Prostate gland (tissue), 2 donors: ENCODE results near the gene NFATC1.

ENCODE experiments used
- CTCF ChIP-seq, 4 experiments: fragments of 200-600 bp in 2 of 4; fragments of 450-650 bp in 2 of 4; sonication (generic) in 2 of 4; IDR thresholded peaks; 1 replicate in 3 of 4; 2 replicates in 1 of 4; pipeline ENCODE4 v1.5.1; 2016 to 2019; ENCODE audit warnings: antibody characterized with exemption in 4 of 4, mild to moderate bottlenecking in 2 of 4, moderate library complexity in 2 of 4
- POLR2A ChIP-seq: fragments of 450-650 bp; IDR thresholded peaks from one replicate; pipeline ENCODE4 v1.6.1; 2016; ENCODE audit warnings: antibody characterized with exemption, mild to moderate bottlenecking
- POLR2AphosphoS5 ChIP-seq: sonication (generic); formaldehyde crosslinking; IDR thresholded peaks from one replicate; pipeline ENCODE4 v1.6.1; 2017; ENCODE audit warnings: antibody characterized with exemption

DNA sequence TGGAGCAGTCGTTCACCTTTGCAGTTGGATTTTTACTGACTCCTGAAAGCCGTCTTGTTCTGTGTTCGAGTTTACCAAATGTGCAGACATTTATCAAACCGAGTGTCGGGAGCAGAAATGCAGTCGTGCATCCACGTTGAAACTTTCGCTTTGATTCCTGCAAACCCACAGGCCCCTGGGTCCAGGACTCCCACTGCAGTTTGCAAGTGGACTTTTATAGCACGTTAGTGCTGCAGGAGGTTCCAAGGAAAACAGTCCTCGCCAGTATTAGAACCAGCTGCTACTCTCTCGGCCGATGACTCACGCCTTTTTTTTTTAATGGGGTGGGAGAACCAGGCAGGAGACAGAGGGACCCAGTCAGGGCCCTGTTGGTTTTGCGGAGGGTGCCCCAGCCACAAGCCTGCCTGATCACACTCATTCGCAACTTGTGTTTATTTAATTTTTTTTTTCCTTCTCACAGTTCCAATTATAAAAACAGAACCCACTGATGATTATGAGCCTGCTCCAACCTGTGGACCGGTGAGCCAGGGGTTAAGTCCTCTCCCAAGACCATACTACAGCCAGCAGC, 90.1 kb downstream of the NFATC1 start:
- no peak for TF ChIP-seq CTCF (IDR thresholded peaks at IDR 0.05)
- no peak for TF ChIP-seq POLR2A
- TF ChIP-seq POLR2AphosphoS5 = peak; percentile 52
